ENCODE results near the gene IQGAP1.

Gene IQGAP1

DNA sequence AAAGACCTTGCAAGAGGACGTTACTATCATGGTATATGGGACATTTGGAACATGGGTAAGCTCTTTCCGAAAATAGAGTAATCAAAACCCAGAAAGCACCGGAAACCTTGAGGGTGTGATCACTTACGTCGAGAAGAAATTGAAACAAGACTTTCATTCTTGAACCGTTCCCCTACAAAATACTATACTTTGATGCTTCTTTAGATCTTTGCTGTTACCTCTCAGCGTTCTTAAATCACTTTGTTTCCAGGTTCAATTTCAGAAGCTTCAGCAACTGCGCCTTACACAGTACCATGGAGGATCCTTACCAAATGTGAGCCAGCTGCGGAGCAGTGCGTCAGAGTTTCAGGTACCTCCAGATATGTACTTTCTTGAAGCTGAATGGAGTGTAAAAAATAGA lies 151.7 kb downstream of the IQGAP1 start:
- DNase-seq, result no peak

GRCh38 chr15:90540768-90541167 lies 152.7 kb downstream of the IQGAP1 start:
- DNase-seq, result no peak

- no peak for DNase-seq
Observed at GRCh38 chr15:90545095-90545494, 157.1 kb downstream of the IQGAP1 start.

DNA sequence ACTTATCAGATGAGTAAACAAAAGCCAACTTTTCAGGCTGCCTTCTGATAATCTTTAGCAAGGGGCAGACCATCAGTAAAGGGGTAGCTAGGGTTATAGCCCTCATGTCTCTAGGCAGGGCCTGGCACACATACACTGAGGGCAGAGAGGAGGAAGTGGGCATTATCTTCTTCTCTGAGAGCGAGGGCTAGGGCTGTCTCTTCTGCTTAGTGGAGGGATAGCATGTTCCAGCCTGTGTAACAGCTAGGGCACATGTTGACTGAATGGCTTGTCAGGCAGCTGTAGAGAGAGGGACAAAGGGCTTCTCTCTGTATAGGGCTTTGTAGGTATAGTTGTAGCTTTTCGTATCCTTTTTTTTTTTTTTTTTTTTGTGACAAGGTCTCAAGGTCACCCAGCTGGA lies 159.5 kb downstream of the IQGAP1 start:
- DNase-seq, result no peak

- no peak for DNase-seq
Observed at GRCh38 chr15:90550919-90551318, 162.9 kb downstream of the IQGAP1 start.
